GM13976 (cell line): ENCODE measurements around the gene RBP2.

Experiments
- DNase-seq: peaks from one replicate; pipeline ENCODE4 v3.0.0; 2012; ENCODE audit warnings: low spot score
- in situ Hi-C: fragments of 300-500 bp; cut with MboI; formaldehyde crosslinking; loops from one replicate; pipeline ENCODE4 v1.12.0; 2022; ENCODE audit warnings: low sequenced_read_pairs, mixed read lengths, inconsistent platforms; ENCODE audit not compliant: unreplicated experiment
- TF ChIP-seq, protein P1 (sequence below): IDR thresholded peaks from 2 replicates; pipeline ENCODE4 v1.5.1; 2012; ENCODE audit warnings: borderline replicate concordance, mild to moderate bottlenecking; ENCODE audit not compliant: insufficient read depth; ENCODE audit errors: extremely low read depth, missing control alignments, control extremely low read depth

Gene RBP2

DNA sequence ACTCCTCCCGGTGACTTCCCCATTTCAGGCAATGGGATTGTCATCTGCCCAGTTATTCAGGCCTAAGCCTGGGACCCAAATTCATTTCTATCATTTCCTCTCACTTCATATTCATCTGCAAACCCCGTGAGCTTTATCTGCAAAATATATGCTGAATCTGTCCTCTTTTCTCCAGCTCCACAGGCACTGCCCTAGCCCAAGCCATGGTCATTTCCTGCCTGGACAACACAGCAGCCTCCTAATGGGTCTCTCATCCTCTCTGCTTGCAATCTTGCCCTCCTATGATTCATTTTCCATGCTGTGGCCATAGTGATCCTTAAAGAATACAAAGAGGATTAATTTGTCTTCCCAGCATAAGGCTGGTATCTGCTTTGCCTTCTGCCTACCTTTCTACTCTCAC is 6.1 kb downstream of the RBP2 start:
- TF ChIP-seq, protein P1, sequence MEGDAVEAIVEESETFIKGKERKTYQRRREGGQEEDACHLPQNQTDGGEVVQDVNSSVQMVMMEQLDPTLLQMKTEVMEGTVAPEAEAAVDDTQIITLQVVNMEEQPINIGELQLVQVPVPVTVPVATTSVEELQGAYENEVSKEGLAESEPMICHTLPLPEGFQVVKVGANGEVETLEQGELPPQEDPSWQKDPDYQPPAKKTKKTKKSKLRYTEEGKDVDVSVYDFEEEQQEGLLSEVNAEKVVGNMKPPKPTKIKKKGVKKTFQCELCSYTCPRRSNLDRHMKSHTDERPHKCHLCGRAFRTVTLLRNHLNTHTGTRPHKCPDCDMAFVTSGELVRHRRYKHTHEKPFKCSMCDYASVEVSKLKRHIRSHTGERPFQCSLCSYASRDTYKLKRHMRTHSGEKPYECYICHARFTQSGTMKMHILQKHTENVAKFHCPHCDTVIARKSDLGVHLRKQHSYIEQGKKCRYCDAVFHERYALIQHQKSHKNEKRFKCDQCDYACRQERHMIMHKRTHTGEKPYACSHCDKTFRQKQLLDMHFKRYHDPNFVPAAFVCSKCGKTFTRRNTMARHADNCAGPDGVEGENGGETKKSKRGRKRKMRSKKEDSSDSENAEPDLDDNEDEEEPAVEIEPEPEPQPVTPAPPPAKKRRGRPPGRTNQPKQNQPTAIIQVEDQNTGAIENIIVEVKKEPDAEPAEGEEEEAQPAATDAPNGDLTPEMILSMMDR: no peak
- in situ Hi-C loops: no loop called here
- no peak for DNase-seq

DNA sequence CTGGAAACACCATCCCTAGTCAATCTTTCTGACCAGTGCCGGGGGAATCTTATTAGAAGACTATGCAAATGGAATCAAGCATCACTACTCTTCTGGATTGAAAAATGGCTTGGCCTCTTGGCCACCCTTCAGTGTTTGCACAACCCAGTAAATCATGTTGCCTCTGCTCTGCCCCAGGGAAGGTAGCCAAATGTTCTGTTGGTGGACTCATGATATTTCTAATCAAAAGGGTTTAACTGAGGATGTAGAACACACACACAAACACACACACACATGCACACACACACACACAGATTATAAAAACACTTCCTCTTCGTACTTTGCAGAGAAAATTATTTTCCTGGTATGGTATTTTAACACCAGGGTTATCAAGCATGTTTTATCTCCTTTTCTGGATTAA is 7.9 kb downstream of the RBP2 start:
- DNase-seq: no peak
- TF ChIP-seq, protein P1: no peak
- in situ Hi-C loops: no loop called here

DNA sequence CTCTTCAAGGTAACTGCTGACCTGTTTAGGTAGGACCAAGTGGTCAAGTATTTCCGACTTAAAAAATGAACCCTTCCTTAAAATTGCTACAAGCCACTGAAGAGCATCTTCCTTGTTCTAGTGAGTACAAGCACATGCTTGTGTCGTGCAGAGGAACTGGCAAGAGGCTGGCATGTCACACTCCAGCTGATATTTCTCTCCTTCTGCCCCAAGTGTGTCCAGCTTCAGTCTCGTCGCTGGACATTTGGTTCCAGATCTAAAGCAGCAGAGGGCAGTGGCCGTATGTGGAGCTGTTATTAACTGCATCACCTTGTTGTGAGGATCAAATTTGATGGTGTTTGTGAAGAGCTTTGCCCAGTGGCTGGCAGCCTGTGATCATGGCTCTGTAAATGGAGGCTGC is 10.0 kb downstream of the RBP2 start:
- in situ Hi-C loops: no loop called here
- DNase-seq: no peak
- TF ChIP-seq, protein P1: no peak

DNA sequence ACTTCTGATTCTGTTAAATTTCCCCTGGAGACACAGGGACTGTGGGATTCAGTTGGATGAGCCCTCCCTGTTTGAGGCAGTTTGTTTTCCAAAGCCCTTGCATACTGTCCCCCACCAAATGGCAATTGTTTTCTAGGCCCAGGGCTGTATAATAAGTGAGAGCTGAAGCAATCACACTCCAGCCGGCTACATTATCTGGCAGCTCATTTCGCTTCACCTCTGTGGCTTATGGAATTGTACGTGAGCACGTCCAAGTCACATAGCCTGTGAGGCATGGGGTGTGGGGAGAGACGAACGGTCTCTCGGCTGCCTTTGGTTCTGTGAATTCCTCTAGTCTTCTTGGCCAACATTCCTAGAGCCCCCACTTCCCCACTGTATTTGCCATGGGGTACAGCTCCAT is 10.7 kb downstream of the RBP2 start:
- TF ChIP-seq, protein P1: no peak
- in situ Hi-C loops: no loop called here
- no peak for DNase-seq

DNA sequence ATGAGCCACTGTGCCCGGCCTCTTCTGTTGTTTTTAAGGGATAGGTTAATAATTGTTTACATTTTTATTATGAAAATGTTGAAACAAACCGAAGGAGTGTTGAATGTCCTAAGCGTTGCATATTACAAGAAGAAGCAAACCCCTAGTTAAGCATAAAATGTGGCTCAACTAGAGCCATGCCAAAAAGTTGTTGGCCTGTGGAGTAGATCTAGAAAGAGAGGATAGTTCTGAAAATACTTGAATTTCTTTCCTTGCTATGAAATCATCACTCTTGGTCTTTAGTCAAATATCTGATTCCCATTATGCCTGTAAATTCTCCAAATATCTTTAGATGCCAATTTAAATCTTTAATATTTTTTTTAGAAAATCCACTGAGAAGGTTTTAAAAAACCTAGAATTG is 12.8 kb downstream of the RBP2 start:
- DNase-seq: no peak
- in situ Hi-C loops: no loop called here
- TF ChIP-seq, protein P1: no peak

DNA sequence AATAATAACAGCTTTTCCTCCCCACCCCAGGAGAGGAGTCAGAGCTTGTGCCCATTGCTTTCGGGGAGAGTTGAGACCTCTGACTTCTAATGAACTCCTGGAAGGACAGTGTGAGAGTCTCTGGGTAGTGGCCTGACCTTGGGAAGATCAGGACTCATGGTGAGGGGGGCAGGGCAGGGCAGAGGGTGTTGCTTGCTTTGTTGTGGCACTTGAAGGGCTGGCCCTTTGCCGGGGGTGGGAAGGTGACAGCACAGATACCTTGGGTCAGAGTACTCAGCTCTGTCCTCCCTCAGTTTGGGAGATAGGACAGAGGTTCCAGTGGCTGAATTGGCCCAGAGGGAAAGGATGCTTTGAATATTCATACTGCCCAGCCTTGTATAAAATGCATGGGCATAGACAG is 15.8 kb downstream of the RBP2 start:
- TF ChIP-seq, protein P1: no peak
- no peak for DNase-seq
- in situ Hi-C loops: no loop called here

DNA sequence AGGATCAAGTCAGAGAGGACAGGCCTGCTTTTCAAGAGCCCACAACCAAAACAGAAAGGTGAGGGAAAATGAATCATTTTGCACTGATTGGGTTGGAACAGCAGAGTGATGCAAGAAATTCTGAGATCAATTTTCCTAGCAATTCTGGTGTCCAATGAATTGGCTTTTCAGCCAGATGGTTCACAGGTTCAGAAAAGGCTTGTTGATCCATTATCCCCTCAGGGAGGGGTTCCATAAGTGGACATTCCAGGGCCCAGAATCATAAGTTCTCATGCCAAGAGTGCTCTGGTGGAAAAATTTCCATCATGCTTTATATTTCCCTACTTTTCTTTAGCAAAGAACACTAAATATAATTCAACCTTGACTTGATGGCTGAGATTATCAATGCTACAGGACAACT is 16.2 kb downstream of the RBP2 start:
- TF ChIP-seq, protein P1: no peak
- no peak for DNase-seq
- in situ Hi-C loops: no loop called here
